KG1 (cell line): Measurements from ENCODE around the gene ISM1.
"Not testable (repeated sequence)": the region's sequence is repeated elsewhere in the genome, so short reads cannot be mapped to it uniquely, and the experiment has no call there.

Source experiments
- DNase-seq: peaks from one replicate; lab custom pipeline; 2025; lab: John Stamatoyannopoulos, UW

The ISM1 gene

GRCh38 chr20:13221673-13222318, 722 bp downstream of the ISM1 start:
- peak; percentile 18 for DNase-seq

- DNase-seq, result no peak
Measured at GRCh38 chr20:13222319-13222716, 1.2 kb downstream of the ISM1 start.

GRCh38 chr20:13223736-13224520, 2.9 kb downstream of the ISM1 start:
- DNase-seq, result no peak

GRCh38 chr20:13226367-13226766, 5.3 kb downstream of the ISM1 start:
- DNase-seq, result no peak

- DNase-seq, result no peak
Measured at GRCh38 chr20:13228771-13229170, 7.7 kb downstream of the ISM1 start.

- DNase-seq, result no peak
Measured at GRCh38 chr20:13229538-13229937, 8.5 kb downstream of the ISM1 start.

- no peak for DNase-seq
Measured at GRCh38 chr20:13231031-13231752, 10.1 kb downstream of the ISM1 start.

GRCh38 chr20:13232999-13233398, 11.9 kb downstream of the ISM1 start:
- no peak for DNase-seq

- no peak for DNase-seq
Measured at GRCh38 chr20:13234961-13235360, 13.9 kb downstream of the ISM1 start.

- not testable (repeated sequence) for DNase-seq
Measured at GRCh38 chr20:13236360-13236759, 15.3 kb downstream of the ISM1 start.

GRCh38 chr20:13236990-13237720, 16.1 kb downstream of the ISM1 start:
- DNase-seq, result no peak

- DNase-seq, result no peak
Measured at GRCh38 chr20:13238001-13238653, 17.1 kb downstream of the ISM1 start.

- no peak for DNase-seq
Measured at GRCh38 chr20:13243826-13244376, 22.8 kb downstream of the ISM1 start.

GRCh38 chr20:13245250-13245723, 24.2 kb downstream of the ISM1 start:
- no peak for DNase-seq

- DNase-seq, result no peak
Measured at GRCh38 chr20:13249118-13249797, 28.2 kb downstream of the ISM1 start.

GRCh38 chr20:13249798-13250170, 28.7 kb downstream of the ISM1 start:
- DNase-seq, result no peak

GRCh38 chr20:13250251-13250650, 29.2 kb downstream of the ISM1 start:
- DNase-seq, result no peak

- DNase-seq, result no peak
Measured at GRCh38 chr20:13251106-13251903, 30.2 kb downstream of the ISM1 start.

GRCh38 chr20:13251904-13252297, 30.8 kb downstream of the ISM1 start:
- DNase-seq, result no peak

- no peak for DNase-seq
Measured at GRCh38 chr20:13255356-13255755, 34.3 kb downstream of the ISM1 start.
